SU-DHL-6 (cell line): Measurements from ENCODE around the gene BEST2.
"Not testable (repeated sequence)": the region's sequence is repeated elsewhere in the genome, so short reads cannot be mapped to it uniquely, and the experiment has no call there.

Source experiments
- H2AFZ ChIP-seq: fragments of 200-600 bp; sonication (generic); 2 replicates; pipeline ENCODE4 v1.6.1; 2014; ENCODE audit warnings: low read depth, mild to moderate bottlenecking, moderate library complexity, mixed read lengths, antibody characterized with exemption, low read length; ENCODE audit not compliant: severe bottlenecking
- H3F3A ChIP-seq: fragments of 200-600 bp; shearing (Covaris generic); 2 replicates; pipeline ENCODE4 v1.6.0; 2016; ENCODE audit warnings: antibody characterized with exemption, mild to moderate bottlenecking; ENCODE audit not compliant: insufficient read depth
- H3K27ac ChIP-seq: fragments of 200-600 bp; sonication (generic); 2 replicates; pipeline ENCODE4 v1.5.1; 2016; ENCODE audit warnings: low read depth, mild to moderate bottlenecking, low read length, moderate library complexity, mixed read lengths
- H3K27me3 ChIP-seq: fragments of 200-600 bp; sonication (generic), shearing (Covaris generic); 2 replicates; pipeline ENCODE4 v1.6.0; 2014; ENCODE audit warnings: mild to moderate bottlenecking, low read length
- H3K36me3 ChIP-seq: fragments of 200-600 bp; sonication (generic); 2 replicates; pipeline ENCODE4 v1.6.1; 2014; ENCODE audit warnings: mild to moderate bottlenecking, low read length, mixed read lengths
- H3K4me2 ChIP-seq: fragments of 300-600, 200-600 bp; shearing (Covaris generic), sonication (generic); 2 replicates; pipeline ENCODE4 v1.6.0; 2014; ENCODE audit warnings: low read length, low read depth, mild to moderate bottlenecking; ENCODE audit not compliant: poor library complexity, severe bottlenecking
- H3K4me3 ChIP-seq: fragments of 200-600 bp; sonication (generic); 2 replicates; pipeline ENCODE4 v1.5.1; 2014; ENCODE audit warnings: antibody characterized with exemption, low read length, mild to moderate bottlenecking, mixed read lengths; ENCODE audit not compliant: insufficient read depth, poor library complexity, severe bottlenecking
- H3K79me2 ChIP-seq: fragments of 200-600 bp; sonication (generic); 2 replicates; pipeline ENCODE4 v1.6.1; 2014; ENCODE audit warnings: mild to moderate bottlenecking, low read length, moderate library complexity; ENCODE audit not compliant: insufficient read depth
- H3K9ac ChIP-seq: fragments of 200-600 bp; sonication (generic); 2 replicates; pipeline ENCODE4 v1.7.0; 2014; ENCODE audit warnings: mild to moderate bottlenecking, low read length
- H3K9me2 ChIP-seq: fragments of 200-600 bp; sonication (generic); replicated peaks from 2 replicates; pipeline ENCODE4 v1.6.1; 2014; ENCODE audit warnings: low read length; ENCODE audit not compliant: insufficient read depth
- H3K9me3 ChIP-seq: fragments of 200-600 bp; sonication (generic); 2 replicates; pipeline ENCODE4 v1.6.1; 2014; ENCODE audit warnings: low read length, mixed read lengths; ENCODE audit not compliant: insufficient read depth
- H4K20me1 ChIP-seq: fragments of 200-600 bp; sonication (generic); 2 replicates; pipeline ENCODE4 v1.6.1; 2014; ENCODE audit warnings: low read depth, mild to moderate bottlenecking, antibody characterized with exemption, low read length, moderate library complexity, mixed read lengths
- CTCF ChIP-seq: fragments of 200-600 bp; sonication (generic); IDR thresholded peaks from one replicate; pipeline ENCODE4 v1.5.1; 2017; ENCODE audit warnings: antibody characterized with exemption, mild to moderate bottlenecking, low read length, moderate library complexity; ENCODE audit not compliant: insufficient read depth, poor library complexity, severe bottlenecking
- EZH2phosphoT487 ChIP-seq: fragments of 200-600 bp; sonication (generic), shearing (Covaris generic); conservative IDR thresholded peaks from 2 replicates; pipeline ENCODE4 v1.6.1; 2018; ENCODE audit warnings: mild to moderate bottlenecking, antibody characterized with exemption, low read length, moderate library complexity, mixed read lengths

Gene BEST2

GRCh38 chr19:12723641-12724426 lies 27.8 kb upstream of the BEST2 start, which contains the start of gene TNPO2:
Gene TNPO2, minus strand, starts transcription at chr19:12723932. Its CDS starts 2,955 bp downstream, at chr19:12720977.
- TF ChIP-seq CTCF (no peak), EZH2phosphoT487 (no peak)
- peaks cover 4% of the 10 kb centered on the region; the same call in 1 of the 2 replicates for H3K36me3 ChIP-seq
- H3K4me2 ChIP-seq = peak within 1 kb of the TSS; percentile 87
- H3K4me3 ChIP-seq = peak within 1 kb of the TSS; percentile 79
- peak within 1 kb of the TSS; percentile 87 for H3K9ac ChIP-seq
- H3K27me3 ChIP-seq = no peaks in the 10 kb centered on the region
- no peaks in the 10 kb centered on the region for H3K9me3 ChIP-seq
- peak within 1 kb of the TSS; percentile 74 for H3K27ac ChIP-seq
- H2AFZ ChIP-seq = peak within 1 kb of the TSS; percentile 42
- H4K20me1 ChIP-seq = peaks cover 4% of the 10 kb centered on the region; the same call in 1 of the 2 replicates
- H3K79me2 ChIP-seq = peaks cover 49% of the 10 kb centered on the region
- H3F3A ChIP-seq = peaks cover 9% of the 10 kb centered on the region
- no peaks in the 10 kb centered on the region for H3K9me2 ChIP-seq

GRCh38 chr19:12725612-12726011 lies 26.0 kb upstream of the BEST2 start:
- H3F3A ChIP-seq = peaks cover 12% of the 10 kb centered on the region
- not testable (repeated sequence) for H2AFZ ChIP-seq, H3K27ac ChIP-seq, H3K36me3 ChIP-seq, H3K9me2 ChIP-seq, H3K27me3 ChIP-seq, H3K9me3 ChIP-seq, H3K9ac ChIP-seq, H3K4me3 ChIP-seq, H3K4me2 ChIP-seq, H4K20me1 ChIP-seq
- H3K79me2 ChIP-seq = peaks cover 39% of the 10 kb centered on the region

GRCh38 chr19:12726988-12727316 lies 24.6 kb upstream of the BEST2 start:
- peaks cover 7% of the 10 kb centered on the region; the same call in 1 of the 2 replicates for H3K36me3 ChIP-seq
- no peak overlapping the region for H3K4me3 ChIP-seq
- 0 out of 2 replicates have a peak overlapping the region, but pooled peaks have one; percentile 32 for H3K27ac ChIP-seq
- peaks cover 13% of the 10 kb centered on the region for H3F3A ChIP-seq
- H3K9me2 ChIP-seq = no peaks in the 10 kb centered on the region
- H4K20me1 ChIP-seq = no peaks in the 10 kb centered on the region; the same call in 1 of the 2 replicates
- no peak overlapping the region for H3K4me2 ChIP-seq
- H3K9ac ChIP-seq = no peak overlapping the region
- H3K9me3 ChIP-seq = no peaks in the 10 kb centered on the region
- no peak overlapping the region for H2AFZ ChIP-seq
- peaks cover 39% of the 10 kb centered on the region for H3K79me2 ChIP-seq
- H3K27me3 ChIP-seq = no peaks in the 10 kb centered on the region
- TF ChIP-seq EZH2phosphoT487 (no peak), CTCF (no peak)
